Fibroblast of lung (primary cell): ENCODE results near the gene CTPS2. TPM values are rescaled to one million over a fixed set of nuclear protein-coding genes. Genes with fewer than 3 reads are reported as not detected.
"Not testable (repeated sequence)": the region's sequence is repeated elsewhere in the genome, so short reads cannot be mapped to it uniquely, and the experiment has no call there.

ENCODE experiments used
- DNase-seq, 2 donors: peaks; one replicate each; pipeline versions ENCODE4 v3.0.0 to v3.0.0-alpha.2; 2010; ENCODE audit warnings: low read depth in 2 of 2
- H2AFZ ChIP-seq: 2 replicates; pipeline ENCODE4 v1.5.1; 2012; ENCODE audit warnings: low read length, control low read depth, inconsistent platforms
- H3K27ac ChIP-seq: 2 replicates; pipeline ENCODE4 v1.5.1; 2011; ENCODE audit warnings: low read length, control low read depth; ENCODE audit not compliant: insufficient read depth
- H3K27me3 ChIP-seq: 2 replicates; pipeline ENCODE4 v1.5.1; 2011; ENCODE audit warnings: mild to moderate bottlenecking, low read length; ENCODE audit not compliant: control insufficient read depth, insufficient read depth
- H3K36me3 ChIP-seq: 2 replicates; pipeline ENCODE4 v1.5.1; 2011; ENCODE audit warnings: low read length; ENCODE audit not compliant: control insufficient read depth, insufficient read depth
- H3K4me1 ChIP-seq: 2 replicates; pipeline ENCODE4 v1.5.1; 2011; ENCODE audit warnings: low read length; ENCODE audit not compliant: control insufficient read depth, insufficient read depth; ENCODE audit errors: extremely low read depth
- H3K4me2 ChIP-seq: 2 replicates; pipeline ENCODE4 v1.5.1; 2011; ENCODE audit warnings: low read length, control low read depth; ENCODE audit not compliant: insufficient read depth; ENCODE audit errors: extremely low read depth
- H3K4me3 ChIP-seq, 4 experiments: fragments of 200-600 bp in 1 of 4; sonication (generic) in 1 of 4; replicated peaks in 1 of 4; 2 replicates each; pipeline ENCODE4 v1.5.1; 2011 to 2016; ENCODE audit warnings: low read length in 4 of 4, low read depth in 3 of 4, mild to moderate bottlenecking in 3 of 4, control low read depth in 2 of 4, inconsistent platforms in 1 of 4, mixed read lengths in 1 of 4; ENCODE audit not compliant: insufficient read depth in 1 of 4; ENCODE audit errors: control extremely low read depth in 1 of 4
- H3K79me2 ChIP-seq: 2 replicates; pipeline ENCODE4 v1.5.1; 2012; ENCODE audit warnings: mild to moderate bottlenecking, low read length, inconsistent platforms; ENCODE audit not compliant: control insufficient read depth, insufficient read depth
- H3K9ac ChIP-seq: 2 replicates; pipeline ENCODE4 v1.5.1; 2011; ENCODE audit warnings: mild to moderate bottlenecking, low read length, control low read depth; ENCODE audit not compliant: insufficient read depth
- H3K9me3 ChIP-seq: 2 replicates; pipeline ENCODE4 v1.5.1; 2012; ENCODE audit warnings: low read depth, low read length; ENCODE audit not compliant: control insufficient read depth, insufficient read depth
- H4K20me1 ChIP-seq: 2 replicates; pipeline ENCODE4 v1.5.1; 2011; ENCODE audit warnings: low read length; ENCODE audit not compliant: control insufficient read depth, insufficient read depth; ENCODE audit errors: extremely low read depth
- CTCF ChIP-seq, 2 donors: IDR thresholded peaks in 1 of 2; conservative IDR thresholded peaks in 1 of 2; 1 replicate in 1 of 2; 2 replicates in 1 of 2; pipeline ENCODE4 v1.5.1; 2011 to 2012; ENCODE audit warnings: low read length in 2 of 2, control low read depth in 1 of 2, inconsistent platforms in 1 of 2, low read depth in 1 of 2, mild to moderate bottlenecking in 1 of 2
- EZH2 ChIP-seq: IDR thresholded peaks from 2 replicates; pipeline ENCODE4 v1.5.1; 2012; ENCODE audit warnings: low read length, control low read depth, mild to moderate bottlenecking; ENCODE audit errors: missing control alignments
- polyA plus RNA-seq, 2 donors: library from polyadenylated mRNA; depleted of rRNA in 1 of 2; stranded (reverse) in 1 of 2; unstranded in 1 of 2; fragments of >200 nt; gene quantifications; 2 replicates each; pipeline ENCODE4 v1.2.1, GENCODE V29; 2011 to 2012; ENCODE audit warnings: missing spikeins in 1 of 2
- total RNA-seq: library from RNA; depleted of rRNA; stranded (reverse); fragments of >200 nt; gene quantifications from 2 replicates; pipeline ENCODE4 v1.2.1, GENCODE V29; 2014

Gene CTPS2
- total and polyA plus RNA-seq, 2 donors (not counting 1 experiment from before 2014, with no cell fraction given): 5.4 to 9.9 TPM

- Histone ChIP-seq H3K4me2 (no peak overlapping the region), H3K4me1 (no peaks in the 10 kb centered on the region), H3K9me3 (no peaks in the 10 kb centered on the region), H3K36me3 (no peaks in the 10 kb centered on the region), H3K4me3 (no peak overlapping the region), H2AFZ (no peak overlapping the region), H3K27ac (no peak overlapping the region), H4K20me1 (no peaks in the 10 kb centered on the region), H3K79me2 (no peaks in the 10 kb centered on the region), H3K9ac (no peak overlapping the region), H3K27me3 (no peaks in the 10 kb centered on the region)
- TF ChIP-seq CTCF (conservative IDR thresholded peaks at IDR 0.05 in 1 of 2, IDR thresholded peaks at IDR 0.05 in 1 of 2; ENCODE audit: low read depth in 1 of 2, low read length in 2 of 2) (no peak), EZH2 (no peak)
- DNase-seq: peak in 1 of 2 donors; percentile 12
These were observed 126.7 kb downstream of the CTPS2 start for GRCh38 chrX:16585486-16586376.

- not testable (repeated sequence) for H3K4me2 ChIP-seq, H2AFZ ChIP-seq
These were observed 132.3 kb downstream of the CTPS2 start for GRCh38 chrX:16580004-16580797.

GRCh38 chrX:16579517-16579916, 133.0 kb downstream of the CTPS2 start:
- TF ChIP-seq CTCF (conservative IDR thresholded peaks at IDR 0.05 in 1 of 2, IDR thresholded peaks at IDR 0.05 in 1 of 2; ENCODE audit: low read depth in 1 of 2, low read length in 2 of 2): no peak
- TF ChIP-seq EZH2: no peak
- no peak overlapping the region for H3K27ac ChIP-seq
- H3K9ac ChIP-seq: no peak overlapping the region
- no peak overlapping the region for H2AFZ ChIP-seq
- DNase-seq: no peak
- no peaks in the 10 kb centered on the region for H3K79me2 ChIP-seq
- no peaks in the 10 kb centered on the region for H4K20me1 ChIP-seq
- no peaks in the 10 kb centered on the region for H3K4me1 ChIP-seq
- H3K9me3 ChIP-seq: no peaks in the 10 kb centered on the region
- no peaks in the 10 kb centered on the region for H3K27me3 ChIP-seq
- H3K36me3 ChIP-seq: no peaks in the 10 kb centered on the region
- no peak overlapping the region for H3K4me3 ChIP-seq
- H3K4me2 ChIP-seq: no peak overlapping the region

More at GRCh38 chrX:16580004-16580797, 132.3 kb downstream of the CTPS2 start:
- H3K36me3 ChIP-seq, H3K9me3 ChIP-seq, H3K27me3 ChIP-seq, DNase-seq, H3K4me3 ChIP-seq, H3K27ac ChIP-seq, H4K20me1 ChIP-seq, H3K9ac ChIP-seq, H3K4me1 ChIP-seq, H3K79me2 ChIP-seq: not testable (repeated sequence)
